DMS153 treated with DMSO at 0.1 percent for 48 hours (cell line): ENCODE results near the gene ARPIN.
A peak's percentile ranks its signal among the peaks of the same experiment; 100 is the strongest.
"Not testable (repeated sequence)": the region's sequence is repeated elsewhere in the genome, so short reads cannot be mapped to it uniquely, and the experiment has no call there.

Experiments used
- DNase-seq: peaks from one replicate; lab custom pipeline; 2025; ENCODE audit not compliant: unreplicated experiment; lab: John Stamatoyannopoulos, UW

ARPIN gene

GRCh38 chr15:89878323-89878722 lies 34.4 kb downstream of the ARPIN start:
- DNase-seq, result no peak

- no peak for DNase-seq
Measured at GRCh38 chr15:89877083-89877425, 35.7 kb downstream of the ARPIN start.

GRCh38 chr15:89876396-89877082 lies 36.2 kb downstream of the ARPIN start:
- no peak for DNase-seq

GRCh38 chr15:89875741-89876140 lies 37.0 kb downstream of the ARPIN start:
- no peak for DNase-seq

GRCh38 chr15:89874926-89875564 lies 37.7 kb downstream of the ARPIN start:
- DNase-seq, result peak; percentile 18

GRCh38 chr15:89870688-89871288 lies 42.0 kb downstream of the ARPIN start:
- no peak for DNase-seq

- no peak for DNase-seq
Measured at GRCh38 chr15:89870006-89870405, 42.7 kb downstream of the ARPIN start.

- DNase-seq, result not testable (repeated sequence)
Measured at GRCh38 chr15:89869490-89869889, 43.3 kb downstream of the ARPIN start.

GRCh38 chr15:89864958-89865739 lies 47.6 kb downstream of the ARPIN start:
- DNase-seq, result no peak

GRCh38 chr15:89863918-89864317 lies 48.8 kb downstream of the ARPIN start:
- no peak for DNase-seq

GRCh38 chr15:89860891-89861290 lies 51.9 kb downstream of the ARPIN start:
- no peak for DNase-seq

GRCh38 chr15:89860431-89860830 lies 52.3 kb downstream of the ARPIN start:
- DNase-seq, result no peak

- no peak for DNase-seq
Measured at GRCh38 chr15:89858661-89859458, 53.9 kb downstream of the ARPIN start.

GRCh38 chr15:89857673-89858072 lies 55.1 kb downstream of the ARPIN start:
- DNase-seq, result no peak

GRCh38 chr15:89855948-89856347 lies 56.8 kb downstream of the ARPIN start:
- no peak for DNase-seq

GRCh38 chr15:89854863-89855262 lies 57.9 kb downstream of the ARPIN start:
- DNase-seq, result not testable (repeated sequence)

- DNase-seq, result no peak
Measured at GRCh38 chr15:89852342-89852995, 60.3 kb downstream of the ARPIN start.

- no peak for DNase-seq
Measured at GRCh38 chr15:89851673-89852341, 60.9 kb downstream of the ARPIN start.

GRCh38 chr15:89848970-89849292 lies 63.8 kb downstream of the ARPIN start:
- DNase-seq, result no peak

GRCh38 chr15:89847101-89847500 lies 65.7 kb downstream of the ARPIN start:
- no peak for DNase-seq
